Caco-2 (cell line): Measurements from ENCODE around the gene GJA3. TPM values are rescaled to one million over a fixed set of nuclear protein-coding genes. Genes with fewer than 3 reads are reported as not detected.

Experiments used
- BruUV-seq: library from RNA; stranded (reverse); fragments of 400-500 nt; replicated peaks from 2 replicates; lab custom pipeline; 2021; lab: Mats Ljungman, UMichigan
- CTCF ChIA-PET: fragments of 300-600 bp; sonication (Branson Sonifier 250); formaldehyde crosslinking; loops from one replicate; lab custom pipeline; 2022; ENCODE audit warnings: antibody characterized with exemption; lab: Charles Lee
- POLR2A ChIA-PET: fragments of 300-600 bp; sonication (Branson Sonifier 250); formaldehyde crosslinking; loops from one replicate; lab custom pipeline; 2022; ENCODE audit warnings: antibody characterized with exemption; lab: Charles Lee
- DNase-seq, 2 experiments: peaks; one replicate each; pipeline versions ENCODE4 v3.0.0 to v3.0.0-alpha.2; 2020 to 2022
- H3K27me3 ChIP-seq: replicated peaks from 2 replicates; pipeline ENCODE4 v1.6.0; 2011; ENCODE audit warnings: low read length; ENCODE audit not compliant: control insufficient read depth, insufficient read depth
- H3K36me3 ChIP-seq: 2 replicates; pipeline ENCODE4 v1.5.1; 2011; ENCODE audit warnings: low read length; ENCODE audit not compliant: control insufficient read depth, insufficient read depth
- H3K4me1 ChIP-seq: fragments of 250-450 bp; sonication (Bioruptor Pico); 2 replicates; pipeline ENCODE4 v1.5.1; 2020; ENCODE audit warnings: mild to moderate bottlenecking
- H3K4me3 ChIP-seq: 2 replicates; pipeline ENCODE4 v1.5.1; 2011; ENCODE audit warnings: low read depth, mild to moderate bottlenecking, control low read depth, low read length
- H3K9me3 ChIP-seq: fragments of 250-450 bp; sonication (Bioruptor Pico); 2 replicates; pipeline ENCODE4 v1.5.1; 2020; ENCODE audit warnings: mild to moderate bottlenecking, moderate library complexity
- H3K27ac Mint-ChIP-seq: one replicate; pipeline ENCODE4 v1.8.0; 2022; ENCODE audit warnings: mixed read lengths; ENCODE audit not compliant: unreplicated experiment
- H3K27me3 Mint-ChIP-seq: one replicate; pipeline ENCODE4 v1.8.0; 2022; ENCODE audit warnings: mixed read lengths; ENCODE audit not compliant: insufficient read depth, unreplicated experiment
- H3K36me3 Mint-ChIP-seq: one replicate; pipeline ENCODE4 v1.8.0; 2022; ENCODE audit warnings: mild to moderate bottlenecking, mixed read lengths; ENCODE audit not compliant: insufficient read depth, unreplicated experiment
- H3K4me1 Mint-ChIP-seq: one replicate; pipeline ENCODE4 v1.8.0; 2022; ENCODE audit warnings: low read depth, mixed read lengths; ENCODE audit not compliant: unreplicated experiment
- H3K4me3 Mint-ChIP-seq: one replicate; pipeline ENCODE4 v1.8.0; 2022; ENCODE audit warnings: mild to moderate bottlenecking, moderate library complexity, mixed read lengths; ENCODE audit not compliant: unreplicated experiment
- H3K9me3 Mint-ChIP-seq: one replicate; pipeline ENCODE4 v1.8.0; 2022; ENCODE audit warnings: mixed read lengths; ENCODE audit not compliant: unreplicated experiment
- intact Hi-C: fragments of 100-400 bp; cut with micrococcal nuclease; formaldehyde crosslinking; loops from one replicate; pipeline ENCODE4 v1.10.0; 2022; ENCODE audit not compliant: unreplicated experiment
- total RNA-seq: library from RNA; stranded (reverse); gene quantifications from 2 replicates; pipeline ENCODE4 v1.2.3, GENCODE V29; 2022
- TF ChIP-seq, protein P1 (sequence below), 2 experiments: fragments of 200-600 bp in 1 of 2; IDR thresholded peaks; 1 replicate in 1 of 2; 2 replicates in 1 of 2; pipeline versions ENCODE4 v1.5.1 to v1.8.0; 2011 to 2022; ENCODE audit warnings: antibody characterized with exemption in 1 of 2, control low read depth in 1 of 2, inconsistent platforms in 1 of 2, low read depth in 1 of 2, low read length in 1 of 2, mild to moderate bottlenecking in 1 of 2, moderate library complexity in 1 of 2; ENCODE audit not compliant: insufficient read depth in 1 of 2, severe bottlenecking in 1 of 2, unreplicated experiment in 1 of 2

GJA3 gene
- total RNA-seq, 1 experiment from 2014 or later, result 0.11 TPM

GRCh38 chr13:20195801-20196200 is 34.9 kb upstream of the GJA3 start:
- H3K27me3 Mint-ChIP-seq, result peaks cover 32% of the 10 kb centered on the region
- H3K4me1 ChIP-seq, result peaks cover 14% of the 10 kb centered on the region; the same call in 1 of the 2 replicates
- H3K27ac Mint-ChIP-seq, result no peak overlapping the region
- no peak overlapping the region for H3K4me3 Mint-ChIP-seq
- no peaks in the 10 kb centered on the region for H3K4me1 Mint-ChIP-seq
- no peaks in the 10 kb centered on the region for H3K36me3 ChIP-seq
- no peak for DNase-seq
- intact Hi-C loops, result no loop called here
- H3K36me3 Mint-ChIP-seq, result no peaks in the 10 kb centered on the region
- TF ChIP-seq, protein P1, sequence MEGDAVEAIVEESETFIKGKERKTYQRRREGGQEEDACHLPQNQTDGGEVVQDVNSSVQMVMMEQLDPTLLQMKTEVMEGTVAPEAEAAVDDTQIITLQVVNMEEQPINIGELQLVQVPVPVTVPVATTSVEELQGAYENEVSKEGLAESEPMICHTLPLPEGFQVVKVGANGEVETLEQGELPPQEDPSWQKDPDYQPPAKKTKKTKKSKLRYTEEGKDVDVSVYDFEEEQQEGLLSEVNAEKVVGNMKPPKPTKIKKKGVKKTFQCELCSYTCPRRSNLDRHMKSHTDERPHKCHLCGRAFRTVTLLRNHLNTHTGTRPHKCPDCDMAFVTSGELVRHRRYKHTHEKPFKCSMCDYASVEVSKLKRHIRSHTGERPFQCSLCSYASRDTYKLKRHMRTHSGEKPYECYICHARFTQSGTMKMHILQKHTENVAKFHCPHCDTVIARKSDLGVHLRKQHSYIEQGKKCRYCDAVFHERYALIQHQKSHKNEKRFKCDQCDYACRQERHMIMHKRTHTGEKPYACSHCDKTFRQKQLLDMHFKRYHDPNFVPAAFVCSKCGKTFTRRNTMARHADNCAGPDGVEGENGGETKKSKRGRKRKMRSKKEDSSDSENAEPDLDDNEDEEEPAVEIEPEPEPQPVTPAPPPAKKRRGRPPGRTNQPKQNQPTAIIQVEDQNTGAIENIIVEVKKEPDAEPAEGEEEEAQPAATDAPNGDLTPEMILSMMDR (IDR thresholded peaks at IDR 0.05; ENCODE audit: insufficient read depth in 1 of 2, low read depth in 1 of 2, low read length in 1 of 2, severe bottlenecking in 1 of 2, unreplicated experiment in 1 of 2), result no peak
- no TSS peak for BruUV-seq
- H3K27me3 ChIP-seq, result peaks cover 1% of the 10 kb centered on the region
- H3K9me3 Mint-ChIP-seq, result no peaks in the 10 kb centered on the region
- H3K4me3 ChIP-seq, result no peak overlapping the region
- ChIA-PET CTCF (no interaction called here), POLR2A (no interaction called here)
- no peaks in the 10 kb centered on the region for H3K9me3 ChIP-seq

- CTCF ChIA-PET, result interaction anchor here (0.7 kb wide), 1 partner anchor 299 kb away, joined by 3 read pairs; no protein-coding TSS in a partner anchor
- peak overlapping the region; percentile 70 for H3K4me3 Mint-ChIP-seq
- peaks cover 11% of the 10 kb centered on the region; the same call in 1 of the 2 replicates for H3K4me1 ChIP-seq
- H3K9me3 ChIP-seq, result no peaks in the 10 kb centered on the region
- H3K27me3 Mint-ChIP-seq, result peaks cover 31% of the 10 kb centered on the region
- TF ChIP-seq, protein P1 (IDR thresholded peaks at IDR 0.05; ENCODE audit: insufficient read depth in 1 of 2, low read depth in 1 of 2, low read length in 1 of 2, severe bottlenecking in 1 of 2, unreplicated experiment in 1 of 2), result no peak
- H3K27ac Mint-ChIP-seq, result no peak overlapping the region
- POLR2A ChIA-PET, result no interaction called here
- H3K27me3 ChIP-seq, result peaks cover 1% of the 10 kb centered on the region
- H3K9me3 Mint-ChIP-seq, result no peaks in the 10 kb centered on the region
- H3K4me3 ChIP-seq, result no peak overlapping the region
- DNase-seq, result no peak
- BruUV-seq, result no TSS peak
- no peaks in the 10 kb centered on the region for H3K36me3 Mint-ChIP-seq
- no peaks in the 10 kb centered on the region for H3K36me3 ChIP-seq
- H3K4me1 Mint-ChIP-seq, result no peaks in the 10 kb centered on the region
- intact Hi-C loops, result no loop called here
These were observed 33.2 kb upstream of the GJA3 start for GRCh38 chr13:20193907-20194631.

DNA sequence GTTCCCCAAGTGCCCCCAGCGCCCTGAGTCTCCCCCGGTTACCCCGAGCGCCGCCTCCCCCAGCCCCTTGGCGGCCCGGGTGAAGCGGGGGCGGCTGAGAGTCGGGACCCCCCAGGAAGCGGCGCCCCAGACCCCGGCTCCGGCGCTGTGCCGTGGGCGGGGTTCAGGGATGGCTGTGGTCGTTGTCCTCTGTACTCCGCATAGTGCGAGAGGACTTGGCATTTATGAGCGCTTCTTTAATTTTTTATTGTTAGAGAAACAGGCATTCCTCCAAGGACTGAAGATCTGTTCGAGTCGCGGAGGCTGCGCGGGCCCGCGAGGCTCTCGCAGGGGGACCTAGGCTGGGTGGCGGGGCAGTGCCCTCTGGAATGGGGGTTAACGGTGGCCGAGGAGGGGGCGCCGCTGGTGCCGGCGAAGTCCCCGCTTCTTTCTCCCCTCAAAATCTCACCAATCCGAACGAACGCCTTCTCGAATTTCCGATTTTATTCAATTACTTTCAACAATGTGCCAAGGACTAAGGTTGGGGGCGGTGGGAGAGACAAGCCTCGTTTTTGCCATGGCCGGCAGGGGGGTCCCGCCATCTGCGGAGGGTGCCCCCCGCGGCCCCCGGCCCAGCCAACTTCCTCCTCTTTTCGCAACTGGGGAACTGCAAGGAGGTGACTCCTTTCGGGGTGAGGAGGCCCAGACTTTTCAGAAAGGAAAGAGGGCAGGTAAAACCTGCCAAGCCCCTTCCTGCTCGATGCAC is 32.5 kb upstream of the GJA3 start:
- DNase-seq, result no peak
- intact Hi-C loops, result no loop called here
- H3K27ac Mint-ChIP-seq, result no peak overlapping the region

More for the DNA sequence above, 32.5 kb upstream of the GJA3 start:
- TF ChIP-seq, protein P1 (IDR thresholded peaks at IDR 0.05; ENCODE audit: insufficient read depth in 1 of 2, low read depth in 1 of 2, low read length in 1 of 2, severe bottlenecking in 1 of 2, unreplicated experiment in 1 of 2), result no peak
- peaks cover 1% of the 10 kb centered on the region for H3K27me3 ChIP-seq
- H3K9me3 ChIP-seq, result no peaks in the 10 kb centered on the region
- H3K4me1 ChIP-seq, result 0 out of 2 replicates have a peak, but pooled peaks cover 6% of the 10 kb centered on the region
- POLR2A ChIA-PET, result no interaction called here
- Mint-ChIP-seq H3K4me1 (no peaks in the 10 kb centered on the region), H3K27me3 (peaks cover 31% of the 10 kb centered on the region), H3K4me3 (peak overlapping the region; percentile 70), H3K36me3 (no peaks in the 10 kb centered on the region), H3K9me3 (no peaks in the 10 kb centered on the region)
- H3K4me3 ChIP-seq, result peak overlapping the region; percentile 52
- no TSS peak for BruUV-seq
- H3K36me3 ChIP-seq, result no peaks in the 10 kb centered on the region
- CTCF ChIA-PET, result no interaction called here
